ENCODE results near the gene CYP2A6. TPM values are rescaled to one million over a fixed set of nuclear protein-coding genes. Genes with fewer than 3 reads are reported as not detected.
A peak's percentile ranks its signal among the peaks of the same experiment; 100 is the strongest.

CYP2A6 gene
- total RNA-seq, 1 experiment from 2014 or later, result not detected

DNA sequence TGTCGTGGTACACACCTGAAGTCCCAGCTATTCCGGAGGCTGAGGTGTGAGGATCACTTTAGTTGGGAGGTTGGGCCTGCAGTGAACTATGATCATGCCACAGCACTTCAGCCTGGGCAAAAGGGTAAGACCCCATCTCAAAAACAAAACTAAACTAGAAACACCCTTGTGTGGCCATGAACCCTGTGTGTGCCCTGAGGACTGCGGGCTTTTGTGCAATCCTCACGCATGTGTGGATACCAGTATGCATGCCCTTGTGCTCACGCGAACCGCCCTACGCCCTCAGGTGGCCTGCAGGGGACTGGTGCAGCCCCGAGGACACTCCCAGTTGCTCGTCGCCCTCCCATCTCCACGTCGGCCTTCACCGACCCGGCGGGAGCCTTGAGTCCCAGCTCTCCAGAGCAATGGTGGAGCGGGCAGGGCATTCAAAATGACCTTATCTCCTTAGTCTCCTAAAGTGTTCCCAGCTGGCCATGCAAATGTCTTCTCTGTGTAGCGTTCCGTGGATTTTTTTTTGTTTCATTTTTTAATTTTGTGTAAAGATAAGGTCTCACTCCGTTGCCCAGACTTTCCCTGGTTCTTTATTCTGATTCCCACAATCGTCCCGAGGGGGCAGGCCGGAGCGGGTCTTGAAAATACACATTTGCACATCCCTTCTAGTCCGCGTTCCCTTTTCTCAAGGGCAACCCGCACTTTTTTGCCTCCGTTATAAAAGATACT lies 52.1 kb downstream of the CYP2A6 start:
- H4K20me1 ChIP-seq (ENCODE audit: insufficient read depth), result peaks cover 24% of the 10 kb centered on the region
- TF ChIP-seq, protein P1, sequence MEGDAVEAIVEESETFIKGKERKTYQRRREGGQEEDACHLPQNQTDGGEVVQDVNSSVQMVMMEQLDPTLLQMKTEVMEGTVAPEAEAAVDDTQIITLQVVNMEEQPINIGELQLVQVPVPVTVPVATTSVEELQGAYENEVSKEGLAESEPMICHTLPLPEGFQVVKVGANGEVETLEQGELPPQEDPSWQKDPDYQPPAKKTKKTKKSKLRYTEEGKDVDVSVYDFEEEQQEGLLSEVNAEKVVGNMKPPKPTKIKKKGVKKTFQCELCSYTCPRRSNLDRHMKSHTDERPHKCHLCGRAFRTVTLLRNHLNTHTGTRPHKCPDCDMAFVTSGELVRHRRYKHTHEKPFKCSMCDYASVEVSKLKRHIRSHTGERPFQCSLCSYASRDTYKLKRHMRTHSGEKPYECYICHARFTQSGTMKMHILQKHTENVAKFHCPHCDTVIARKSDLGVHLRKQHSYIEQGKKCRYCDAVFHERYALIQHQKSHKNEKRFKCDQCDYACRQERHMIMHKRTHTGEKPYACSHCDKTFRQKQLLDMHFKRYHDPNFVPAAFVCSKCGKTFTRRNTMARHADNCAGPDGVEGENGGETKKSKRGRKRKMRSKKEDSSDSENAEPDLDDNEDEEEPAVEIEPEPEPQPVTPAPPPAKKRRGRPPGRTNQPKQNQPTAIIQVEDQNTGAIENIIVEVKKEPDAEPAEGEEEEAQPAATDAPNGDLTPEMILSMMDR (conservative IDR thresholded peaks at IDR 0.05), result peak; percentile 60; the same call in 1 of the 2 replicates
- no peak for TF ChIP-seq EZH2 (IDR thresholded peaks at IDR 0.05; ENCODE audit: low read depth)
- H3K4me2 ChIP-seq, result peak overlapping the region; percentile 63
- H3K36me3 ChIP-seq (ENCODE audit: low read depth), result peaks cover 3% of the 10 kb centered on the region; the same call in 1 of the 2 replicates
- POLR2A ChIA-PET (ENCODE audit: unreplicated experiment), result interaction anchor here (0.6 to 1.2 kb wide), 4 partner anchors 19 to 450 kb away, joined by 3 to 9 read pairs (median 4); partner anchors contain the start of genes C19orf47 and PLD3
- peak in 1 of 2 experiments; percentile 57 for DNase-seq
- H3K4me1 ChIP-seq (replicated peaks; ENCODE audit: insufficient read depth), result peaks cover 28% of the 10 kb centered on the region
- H3K79me2 ChIP-seq (ENCODE audit: low read depth), result peaks cover 36% of the 10 kb centered on the region
- no peaks in the 10 kb centered on the region for H3K9me2 ChIP-seq (ENCODE audit: insufficient read depth)
- CTCF ChIA-PET, result interaction anchor here (1.3 kb wide), 1 partner anchor 20 kb away, joined by 11 read pairs; the partner anchor contains the start of gene RAB4B
- peak overlapping the region; percentile 75 for H2AFZ ChIP-seq
- peak overlapping the region; percentile 11; the same call in 1 of the 2 replicates for H3K27ac ChIP-seq
- TSS peak; percentile 90 for BruUV-seq (replicated peaks)
- H3K4me3 ChIP-seq, result peak overlapping the region; percentile 52
- H3F3A ChIP-seq (ENCODE audit: insufficient read depth, low read depth), result peaks cover 6% of the 10 kb centered on the region; the same call in 1 of the 2 replicates
- no peaks in the 10 kb centered on the region for H3K9me3 ChIP-seq (ENCODE audit: insufficient read depth, low read depth)
- intact Hi-C loops (cut with micrococcal nuclease; ENCODE audit: unreplicated experiment), result loop anchor here (1.0 to 2.0 kb wide), 3 partner anchors 20 to 135 kb away; partner anchors contain the start of genes ACTMAP, RAB4B and SNRPA
- no peaks in the 10 kb centered on the region for H3K27me3 ChIP-seq (ENCODE audit: insufficient read depth, low read depth)

DNA sequence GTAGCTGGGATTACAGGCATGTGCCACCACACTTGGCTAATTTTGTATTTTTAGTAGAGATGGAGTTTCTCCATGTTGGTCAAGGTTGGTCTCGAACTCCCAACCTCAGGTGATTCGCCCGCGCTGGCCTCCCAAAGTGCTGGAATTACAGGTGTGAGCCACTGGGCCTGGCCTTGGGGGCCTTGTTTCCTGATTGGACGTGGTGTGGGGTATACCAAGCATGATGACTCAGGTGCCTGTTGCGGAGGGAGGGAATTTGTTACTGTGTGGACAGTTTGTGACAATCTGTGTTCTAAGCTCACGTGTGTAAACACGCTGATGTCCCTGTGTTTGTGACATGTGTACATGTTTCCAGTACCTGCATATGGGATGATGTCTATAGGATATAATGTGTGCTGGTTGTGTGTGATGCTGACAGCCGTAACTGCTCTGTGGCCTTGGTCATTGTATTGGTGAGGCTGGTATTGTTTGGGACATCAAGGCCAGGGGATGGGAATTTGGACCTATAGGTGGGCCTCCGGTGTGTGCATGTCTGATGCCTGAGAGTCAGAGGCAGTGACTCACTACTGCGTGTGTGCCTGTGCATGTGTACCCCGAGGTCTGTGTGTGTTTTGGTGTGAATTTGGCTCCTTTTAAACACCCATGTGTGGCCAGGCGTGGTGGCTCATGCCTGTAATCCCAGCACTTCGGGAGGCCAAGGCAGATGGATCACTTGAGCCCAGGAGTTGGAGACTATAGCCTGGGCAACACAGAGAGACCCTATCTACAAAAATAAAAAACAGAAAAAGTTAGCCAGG lies 52.9 kb downstream of the CYP2A6 start:
- peaks cover 16% of the 10 kb centered on the region for H4K20me1 ChIP-seq (ENCODE audit: insufficient read depth)
- H3K27ac ChIP-seq, result no peak overlapping the region
- no peaks in the 10 kb centered on the region for H3K9me3 ChIP-seq (ENCODE audit: insufficient read depth, low read depth)
- no peak overlapping the region for H2AFZ ChIP-seq
- peaks cover 29% of the 10 kb centered on the region for H3K4me1 ChIP-seq (replicated peaks; ENCODE audit: insufficient read depth)
- no peak overlapping the region for H3K4me3 ChIP-seq
- CTCF ChIA-PET, result no interaction called here
- BruUV-seq (replicated peaks), result no TSS peak
- no peaks in the 10 kb centered on the region for H3K27me3 ChIP-seq (ENCODE audit: insufficient read depth, low read depth)
- peaks cover 1% of the 10 kb centered on the region; the same call in 1 of the 2 replicates for H3K36me3 ChIP-seq (ENCODE audit: low read depth)
- H3K4me2 ChIP-seq, result peak overlapping the region; percentile 63; the same call in 1 of the 2 replicates
- H3F3A ChIP-seq (ENCODE audit: insufficient read depth, low read depth), result peaks cover 14% of the 10 kb centered on the region; the same call in 1 of the 2 replicates
- no peak for DNase-seq
- no peak for TF ChIP-seq EZH2 (IDR thresholded peaks at IDR 0.05; ENCODE audit: low read depth)
- TF ChIP-seq, protein P1 (conservative IDR thresholded peaks at IDR 0.05), result no peak
- intact Hi-C loops (cut with micrococcal nuclease; ENCODE audit: unreplicated experiment), result no loop called here
- POLR2A ChIA-PET (ENCODE audit: unreplicated experiment), result no interaction called here
- peaks cover 29% of the 10 kb centered on the region for H3K79me2 ChIP-seq (ENCODE audit: low read depth)
- no peaks in the 10 kb centered on the region for H3K9me2 ChIP-seq (ENCODE audit: insufficient read depth)

Other genes with a start within 250 kb of the CYP2A6 start
- gene LTBP4, start 249.1 kb downstream of the CYP2A6 start, total RNA-seq (2021), result 163 and 203 TPM in 2 replicates
- gene NUMBL, start 159.8 kb downstream of the CYP2A6 start, total RNA-seq (2021), result 57.7 and 86.6 TPM in 2 replicates
- 57.7 and 66.6 TPM in 2 replicates for gene COQ8B, start 133.6 kb downstream of the CYP2A6 start, total RNA-seq (2021)
- gene ITPKC, start 133.3 kb downstream of the CYP2A6 start, total RNA-seq (2021), result 17.6 and 22.1 TPM in 2 replicates
- 35.9 and 39.3 TPM in 2 replicates for gene ACTMAP, start 100.0 kb downstream of the CYP2A6 start, total RNA-seq (2021)
- 119 and 147 TPM in 2 replicates for gene SNRPA, start 99.2 kb downstream of the CYP2A6 start, total RNA-seq (2021)
- gene MIA, start 74.9 kb downstream of the CYP2A6 start, total RNA-seq (2021), result 2.5 and 2.7 TPM in 2 replicates
- gene RAB4B, start 72.2 kb downstream of the CYP2A6 start, total RNA-seq (2021), result 22.2 and 24.8 TPM in 2 replicates
- gene EGLN2, start 51.3 kb downstream of the CYP2A6 start, total RNA-seq (2021), result 78.4 and 78.5 TPM in 2 replicates
- gene CYP2A7, start 31.8 kb upstream of the CYP2A6 start, total RNA-seq (2021), result not detected in 2 replicates
- gene CYP2B6, start 140.8 kb upstream of the CYP2A6 start, total RNA-seq (2021), result not detected in 2 replicates
- not detected in 2 replicates for gene CYP2A13, start 238.0 kb upstream of the CYP2A6 start, total RNA-seq (2021)

Data from PC-9 (cell line).